Left ventricle myocardium inferior (tissue), 1 donor: ENCODE data around the gene CHCHD6. TPM values are rescaled to one million over a fixed set of nuclear protein-coding genes. Genes with fewer than 3 reads are reported as not detected.

Experiments used
- DNase-seq: peaks from one replicate; pipeline ENCODE4 v3.0.0-alpha.2; 2020
- H3K27ac ChIP-seq: fragments of 200-600 bp; replicated peaks from 2 replicates; pipeline ENCODE4 v1.8.0; 2021
- H3K27me3 ChIP-seq: fragments of 200-600 bp; 2 replicates; pipeline ENCODE4 v1.8.0; 2021; ENCODE audit warnings: low read depth
- H3K36me3 ChIP-seq: fragments of 200-600 bp; 2 replicates; pipeline ENCODE4 v1.8.0; 2021
- H3K4me1 ChIP-seq: fragments of 200-600 bp; 2 replicates; pipeline ENCODE4 v1.8.0; 2021
- H3K4me3 ChIP-seq: fragments of 200-600 bp; 2 replicates; pipeline ENCODE4 v1.8.0; 2021; ENCODE audit warnings: mild to moderate bottlenecking, moderate library complexity
- H3K9me3 ChIP-seq: fragments of 200-600 bp; replicated peaks from 2 replicates; pipeline ENCODE4 v1.8.0; 2021
- intact Hi-C: fragments of 100-400 bp; cut with micrococcal nuclease; formaldehyde crosslinking; loops from one replicate; pipeline ENCODE4 v1.11.0; 2022
- total RNA-seq: library from RNA; stranded (reverse); fragmentation: NEBNext Ultra II Directional; extraction: Animal tissue kit (Norgen Biotek cat#: 25700); gene quantifications from one replicate; pipeline ENCODE4 v1.2.1, GENCODE V29; 2021
- TF ChIP-seq, protein P1 (sequence below): fragments of 200-600 bp; IDR thresholded peaks from 2 replicates; pipeline ENCODE4 v1.8.0; 2021; ENCODE audit warnings: antibody characterized with exemption, mild to moderate bottlenecking, borderline replicate concordance
- donor health status: DM: no; HTN: yes; CAD: no; lungs with severe emphysema.

CHCHD6 gene
- total RNA-seq, 1 donor from 2014 or later = 10.1 TPM

DNA sequence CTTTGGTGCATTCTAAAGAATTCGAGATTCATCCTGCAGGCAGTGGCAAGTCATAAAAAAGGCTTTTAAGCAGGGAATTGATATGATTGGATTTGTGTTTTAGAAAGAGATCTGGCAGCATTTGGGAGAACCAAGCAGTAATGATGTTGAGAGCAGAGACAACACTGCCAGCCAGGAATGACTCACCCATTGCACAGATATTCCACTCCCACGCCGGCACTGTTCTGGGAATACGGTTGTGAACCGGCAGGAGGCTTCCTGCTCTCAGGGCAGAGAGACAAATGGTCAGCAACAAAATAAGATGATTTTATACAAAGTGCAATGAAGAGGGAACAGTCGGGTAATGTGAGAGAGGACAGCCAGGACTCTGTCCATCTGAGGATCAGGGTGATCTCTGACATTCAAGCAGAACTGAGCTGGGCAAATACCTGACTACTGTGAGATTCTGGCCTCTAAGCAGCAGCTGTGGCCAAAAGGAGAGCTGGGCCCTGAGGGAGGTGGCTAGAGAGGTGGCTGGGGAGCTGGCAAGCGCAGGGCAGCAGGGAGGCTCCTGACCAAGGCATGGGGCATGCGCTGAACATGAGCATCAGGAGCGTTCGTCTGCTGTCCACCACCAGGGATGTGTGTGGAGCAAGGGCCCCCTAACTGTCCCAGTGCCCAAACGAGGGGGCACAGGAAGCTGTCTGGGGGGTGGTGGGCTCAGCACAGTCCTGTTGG, 222.8 kb downstream of the CHCHD6 start:
- Histone ChIP-seq H3K4me1 (peaks cover 37% of the 10 kb centered on the region), H3K9me3 (no peaks in the 10 kb centered on the region), H3K4me3 (no peak overlapping the region), H3K36me3 (no peaks in the 10 kb centered on the region), H3K27me3 (peaks cover 51% of the 10 kb centered on the region), H3K27ac (peak overlapping the region; percentile 70)
- intact Hi-C loops = no loop called here
- TF ChIP-seq, protein P1, sequence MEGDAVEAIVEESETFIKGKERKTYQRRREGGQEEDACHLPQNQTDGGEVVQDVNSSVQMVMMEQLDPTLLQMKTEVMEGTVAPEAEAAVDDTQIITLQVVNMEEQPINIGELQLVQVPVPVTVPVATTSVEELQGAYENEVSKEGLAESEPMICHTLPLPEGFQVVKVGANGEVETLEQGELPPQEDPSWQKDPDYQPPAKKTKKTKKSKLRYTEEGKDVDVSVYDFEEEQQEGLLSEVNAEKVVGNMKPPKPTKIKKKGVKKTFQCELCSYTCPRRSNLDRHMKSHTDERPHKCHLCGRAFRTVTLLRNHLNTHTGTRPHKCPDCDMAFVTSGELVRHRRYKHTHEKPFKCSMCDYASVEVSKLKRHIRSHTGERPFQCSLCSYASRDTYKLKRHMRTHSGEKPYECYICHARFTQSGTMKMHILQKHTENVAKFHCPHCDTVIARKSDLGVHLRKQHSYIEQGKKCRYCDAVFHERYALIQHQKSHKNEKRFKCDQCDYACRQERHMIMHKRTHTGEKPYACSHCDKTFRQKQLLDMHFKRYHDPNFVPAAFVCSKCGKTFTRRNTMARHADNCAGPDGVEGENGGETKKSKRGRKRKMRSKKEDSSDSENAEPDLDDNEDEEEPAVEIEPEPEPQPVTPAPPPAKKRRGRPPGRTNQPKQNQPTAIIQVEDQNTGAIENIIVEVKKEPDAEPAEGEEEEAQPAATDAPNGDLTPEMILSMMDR = no peak
- DNase-seq = peak; percentile 69

DNA sequence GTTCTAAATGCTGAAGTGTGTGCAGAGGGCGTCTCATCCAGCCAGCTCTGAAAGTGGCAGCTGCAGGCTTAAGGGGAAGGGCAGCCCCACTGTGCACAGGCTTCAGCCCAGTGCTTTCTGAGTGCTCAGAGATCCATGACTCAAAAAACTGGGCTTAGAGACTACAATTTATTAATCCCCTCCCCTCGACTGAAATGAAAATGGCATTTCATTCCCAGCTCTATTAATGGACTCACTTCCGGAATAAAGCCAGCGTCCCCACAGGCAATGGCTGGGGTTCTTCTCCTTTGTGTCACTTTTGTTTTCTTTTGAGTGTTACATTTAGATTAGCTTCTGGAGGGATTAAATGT, 223.3 kb downstream of the CHCHD6 start:
- H3K27ac ChIP-seq = peak overlapping the region; percentile 70
- H3K9me3 ChIP-seq = no peaks in the 10 kb centered on the region
- no peaks in the 10 kb centered on the region for H3K36me3 ChIP-seq
- peaks cover 43% of the 10 kb centered on the region for H3K4me1 ChIP-seq
- intact Hi-C loops = no loop called here
- no peak overlapping the region for H3K4me3 ChIP-seq
- no peak for DNase-seq
- H3K27me3 ChIP-seq = peaks cover 51% of the 10 kb centered on the region
- TF ChIP-seq, protein P1 = no peak

DNA sequence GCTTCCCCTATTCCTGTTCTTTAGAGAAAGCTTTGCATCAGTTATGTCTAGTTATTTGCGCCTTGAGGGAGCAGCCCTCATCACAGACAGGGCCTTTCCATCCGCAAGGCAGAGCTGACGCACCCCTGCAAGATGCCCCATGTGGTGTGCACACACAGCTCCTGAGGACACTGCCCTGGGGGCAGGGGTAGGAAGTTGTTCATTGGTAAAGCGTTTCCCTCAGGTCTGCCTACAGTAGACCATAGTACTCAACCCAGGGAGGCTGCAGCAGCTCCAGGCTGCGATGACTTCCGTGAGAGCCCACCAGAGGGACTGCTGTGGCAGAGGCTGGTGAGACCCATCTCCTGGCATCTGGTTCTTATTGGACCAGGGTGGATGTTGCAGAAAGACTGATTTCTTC, 223.8 kb downstream of the CHCHD6 start:
- H3K27ac ChIP-seq = no peak overlapping the region
- peaks cover 47% of the 10 kb centered on the region for H3K4me1 ChIP-seq
- H3K4me3 ChIP-seq = no peak overlapping the region
- no peaks in the 10 kb centered on the region for H3K36me3 ChIP-seq
- TF ChIP-seq, protein P1 = no peak
- no peak for DNase-seq
- no peaks in the 10 kb centered on the region for H3K9me3 ChIP-seq
- intact Hi-C loops = no loop called here
- peaks cover 51% of the 10 kb centered on the region for H3K27me3 ChIP-seq

DNA sequence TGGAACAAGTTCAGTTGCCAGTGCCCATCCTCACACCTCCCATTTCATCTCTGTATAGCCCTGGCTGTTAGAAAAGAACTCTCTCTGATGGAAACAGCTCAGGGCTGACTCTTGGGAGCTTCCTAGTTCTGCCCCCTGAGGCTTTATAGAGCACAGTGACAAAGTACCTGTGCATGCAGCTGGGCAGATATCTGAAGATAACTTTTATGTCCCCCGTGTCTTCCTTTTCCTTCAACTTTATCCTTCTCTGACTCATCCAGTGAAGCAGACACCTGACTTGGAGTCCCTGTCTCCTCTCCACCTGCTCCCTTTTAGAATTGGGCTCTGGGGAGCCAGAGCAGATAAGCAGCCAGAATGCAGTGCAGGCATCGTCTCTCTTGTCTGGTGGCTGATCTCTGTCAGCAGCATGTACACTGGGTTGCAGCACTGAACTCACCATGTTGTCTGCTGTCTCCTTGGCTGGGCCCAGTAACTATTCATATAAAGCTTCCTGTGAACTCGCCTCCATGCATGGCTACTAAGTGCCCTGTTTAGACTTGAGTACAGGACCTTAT, 225.0 kb downstream of the CHCHD6 start:
- no peaks in the 10 kb centered on the region for H3K9me3 ChIP-seq
- DNase-seq = no peak
- intact Hi-C loops = no loop called here
- H3K4me3 ChIP-seq = no peak overlapping the region
- H3K4me1 ChIP-seq = peaks cover 53% of the 10 kb centered on the region
- TF ChIP-seq, protein P1 = no peak
- H3K27me3 ChIP-seq = peaks cover 44% of the 10 kb centered on the region
- no peaks in the 10 kb centered on the region for H3K36me3 ChIP-seq
- H3K27ac ChIP-seq = no peak overlapping the region

DNA sequence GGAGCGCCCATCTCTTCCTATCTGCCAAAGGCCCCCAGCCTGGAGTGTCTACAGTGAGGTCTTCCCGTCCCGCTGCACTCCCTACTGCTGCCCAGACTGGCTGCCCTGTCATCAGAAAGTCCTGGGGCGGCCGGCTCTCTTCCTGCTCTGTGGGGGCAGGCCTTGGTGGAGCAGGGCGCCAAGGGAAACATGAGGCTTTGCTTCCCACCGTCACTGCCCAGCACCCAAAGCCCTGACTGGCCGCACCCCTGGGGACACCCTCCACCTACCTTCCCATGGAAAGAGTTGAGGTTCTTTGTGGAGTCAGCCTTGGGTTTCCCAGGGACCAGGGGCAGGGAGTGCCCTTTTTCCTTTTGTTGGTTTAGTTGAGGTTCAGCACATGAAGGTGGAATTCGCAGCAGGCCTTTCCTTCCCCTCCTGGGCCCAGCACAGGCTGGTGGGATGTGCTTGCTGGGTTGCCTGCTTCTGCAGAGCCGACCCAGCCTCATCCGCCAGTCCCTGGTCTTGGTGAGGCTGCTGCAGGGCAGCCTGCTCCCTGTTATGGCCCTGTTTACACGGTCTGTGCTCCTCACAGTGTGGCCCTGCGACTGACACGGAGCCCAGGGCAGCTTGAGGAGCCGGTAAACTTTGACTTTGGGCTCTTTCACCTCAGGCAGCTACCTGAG, 227.0 kb downstream of the CHCHD6 start:
- Histone ChIP-seq H3K27me3 (peaks cover 39% of the 10 kb centered on the region), H3K4me1 (peaks cover 44% of the 10 kb centered on the region), H3K9me3 (no peaks in the 10 kb centered on the region), H3K36me3 (no peaks in the 10 kb centered on the region), H3K27ac (no peak overlapping the region), H3K4me3 (no peak overlapping the region)
- intact Hi-C loops = no loop called here
- no peak for DNase-seq
- TF ChIP-seq, protein P1 = no peak
